ENCODE data around the gene CCDC174. TPM values are rescaled to one million over a fixed set of nuclear protein-coding genes. Genes with fewer than 3 reads are reported as not detected.

CCDC174 gene
- total and polyA plus RNA-seq, 7 donors: 10.8 to 21.3 (median 13.3) TPM

GRCh38 chr3:14623569-14624051 is 28.0 kb upstream of the CCDC174 start:
- no peak for DNase-seq

DNA sequence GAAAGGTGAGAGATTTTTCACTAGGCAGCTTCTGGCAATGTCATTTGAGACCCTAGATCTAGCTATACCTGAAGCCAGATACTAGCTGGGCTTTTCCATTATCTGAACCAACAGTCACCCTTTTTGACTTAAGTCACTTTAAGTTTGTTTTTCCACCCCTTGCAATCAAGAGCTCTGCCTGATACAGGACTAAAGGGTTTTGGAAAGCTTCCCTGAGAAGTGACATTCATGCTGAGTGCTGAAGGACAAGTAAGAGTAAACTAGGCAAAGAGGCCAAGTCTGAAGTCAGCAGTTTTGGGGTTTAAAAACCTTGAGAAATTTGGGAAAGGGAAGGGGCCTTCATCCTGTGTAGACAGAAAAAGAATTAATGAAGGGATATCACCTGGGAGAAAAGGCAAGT is 27.1 kb upstream of the CCDC174 start:
- H3K4me1 ChIP-seq: no peaks in the 10 kb centered on the region
- H3K27me3 ChIP-seq: peaks cover 0 to 10% (median 0%) of the 10 kb centered on the region in 3 donors
- intact Hi-C loops (cut with DNase I): no loop called here
- no peaks in the 10 kb centered on the region for H3K36me3 ChIP-seq
- H3K4me3 ChIP-seq: no peak overlapping the region
- H3K27ac ChIP-seq: no peak overlapping the region
- DNase-seq: no peak
- no peaks in the 10 kb centered on the region for H3K9me3 ChIP-seq
- TF ChIP-seq POLR2A (IDR thresholded peaks at IDR 0.05) (no peak), POLR2AphosphoS5 (IDR thresholded peaks at IDR 0.05) (no peak), EP300 (IDR thresholded peaks at IDR 0.05) (no peak)
- TF ChIP-seq, protein P1, sequence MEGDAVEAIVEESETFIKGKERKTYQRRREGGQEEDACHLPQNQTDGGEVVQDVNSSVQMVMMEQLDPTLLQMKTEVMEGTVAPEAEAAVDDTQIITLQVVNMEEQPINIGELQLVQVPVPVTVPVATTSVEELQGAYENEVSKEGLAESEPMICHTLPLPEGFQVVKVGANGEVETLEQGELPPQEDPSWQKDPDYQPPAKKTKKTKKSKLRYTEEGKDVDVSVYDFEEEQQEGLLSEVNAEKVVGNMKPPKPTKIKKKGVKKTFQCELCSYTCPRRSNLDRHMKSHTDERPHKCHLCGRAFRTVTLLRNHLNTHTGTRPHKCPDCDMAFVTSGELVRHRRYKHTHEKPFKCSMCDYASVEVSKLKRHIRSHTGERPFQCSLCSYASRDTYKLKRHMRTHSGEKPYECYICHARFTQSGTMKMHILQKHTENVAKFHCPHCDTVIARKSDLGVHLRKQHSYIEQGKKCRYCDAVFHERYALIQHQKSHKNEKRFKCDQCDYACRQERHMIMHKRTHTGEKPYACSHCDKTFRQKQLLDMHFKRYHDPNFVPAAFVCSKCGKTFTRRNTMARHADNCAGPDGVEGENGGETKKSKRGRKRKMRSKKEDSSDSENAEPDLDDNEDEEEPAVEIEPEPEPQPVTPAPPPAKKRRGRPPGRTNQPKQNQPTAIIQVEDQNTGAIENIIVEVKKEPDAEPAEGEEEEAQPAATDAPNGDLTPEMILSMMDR (IDR thresholded peaks at IDR 0.05): no peak

More at GRCh38 chr3:14623569-14624051, 28.0 kb upstream of the CCDC174 start:
- H3K9me3 ChIP-seq: no peaks in the 10 kb centered on the region
- no peaks in the 10 kb centered on the region for H3K4me1 ChIP-seq
- H3K4me3 ChIP-seq: no peak overlapping the region
- intact Hi-C loops (cut with DNase I): no loop called here
- TF ChIP-seq EP300 (IDR thresholded peaks at IDR 0.05): no peak
- TF ChIP-seq, protein P1 (IDR thresholded peaks at IDR 0.05): no peak
- TF ChIP-seq POLR2A (IDR thresholded peaks at IDR 0.05): no peak
- no peak for TF ChIP-seq POLR2AphosphoS5 (IDR thresholded peaks at IDR 0.05)
- no peaks in the 10 kb centered on the region for H3K36me3 ChIP-seq
- peaks cover 0 to 10% (median 0%) of the 10 kb centered on the region in 3 donors for H3K27me3 ChIP-seq
- no peak overlapping the region for H3K27ac ChIP-seq
- 42 to 63% methylated on average over 4 of the region's 4 CpGs for WGBS, 2 donors

DNA sequence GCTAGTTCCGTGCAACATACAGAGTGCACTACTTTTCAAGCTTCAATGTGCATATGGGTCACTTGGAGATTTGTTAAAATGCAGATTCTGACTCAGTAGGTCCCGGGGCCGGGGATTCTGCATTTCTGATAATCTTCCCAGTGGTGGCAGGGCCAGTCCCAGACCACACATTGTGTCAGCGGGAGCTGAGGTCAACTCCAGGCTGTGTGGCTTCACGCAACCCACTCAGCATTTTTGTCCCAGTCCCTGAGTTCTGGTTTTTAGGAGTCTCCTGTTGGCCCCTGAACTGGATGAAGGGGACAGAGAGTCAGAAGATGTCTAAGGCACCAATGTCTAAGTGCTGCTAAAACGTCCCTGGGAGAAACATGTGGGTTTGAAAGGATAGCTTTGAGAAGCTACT is 26.1 kb upstream of the CCDC174 start:
- intact Hi-C loops (cut with DNase I): no loop called here
- no peak overlapping the region for H3K4me3 ChIP-seq
- H3K27ac ChIP-seq: no peak overlapping the region
- no peak for TF ChIP-seq EP300 (IDR thresholded peaks at IDR 0.05)
- no peaks in the 10 kb centered on the region for H3K4me1 ChIP-seq
- H3K27me3 ChIP-seq: peaks cover 0 to 10% (median 0%) of the 10 kb centered on the region in 3 donors
- no peak for DNase-seq
- 83 to 87% methylated on average over 6 of the region's 6 CpGs for WGBS, 2 donors
- no peaks in the 10 kb centered on the region for H3K9me3 ChIP-seq
- H3K36me3 ChIP-seq: no peaks in the 10 kb centered on the region

DNA sequence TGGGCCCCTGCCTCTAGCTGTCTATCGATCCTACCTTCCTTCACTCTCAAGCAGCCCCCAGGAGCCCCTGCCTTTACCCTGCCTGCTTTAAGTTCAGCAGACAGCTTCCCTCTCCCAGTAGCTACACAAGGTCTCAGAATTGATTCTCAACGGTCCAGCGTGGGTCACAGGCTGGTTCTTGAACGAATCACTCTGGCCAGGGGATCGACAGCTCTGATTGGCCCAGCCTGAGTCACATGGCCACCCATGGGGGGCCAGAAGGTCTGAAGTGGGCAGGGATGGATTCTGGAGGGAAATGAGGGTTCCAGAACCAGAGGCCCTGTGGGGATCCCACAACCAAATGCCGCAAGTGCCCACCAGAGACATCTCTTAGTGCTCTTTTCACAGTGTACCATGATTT is 23.7 kb upstream of the CCDC174 start:
- no peak for DNase-seq
- intact Hi-C loops (cut with DNase I): no loop called here
- TF ChIP-seq POLR2A (IDR thresholded peaks at IDR 0.05) (no peak), POLR2AphosphoS5 (IDR thresholded peaks at IDR 0.05) (no peak), EP300 (IDR thresholded peaks at IDR 0.05) (no peak)
- TF ChIP-seq, protein P1 (IDR thresholded peaks at IDR 0.05): no peak
- Histone ChIP-seq H3K4me3 (no peak overlapping the region), H3K9me3 (no peaks in the 10 kb centered on the region), H3K27ac (no peak overlapping the region), H3K4me1 (no peaks in the 10 kb centered on the region), H3K36me3 (no peaks in the 10 kb centered on the region), H3K27me3 (peaks cover 0 to 10% (median 0%) of the 10 kb centered on the region in 3 donors)
- 89 to 91% methylated on average over 6 of the region's 6 CpGs for WGBS, 2 donors

- DNase-seq: no peak
- intact Hi-C loops (cut with DNase I): no loop called here
- no peaks in the 10 kb centered on the region for H3K4me1 ChIP-seq
- no peak overlapping the region for H3K27ac ChIP-seq
- no peaks in the 10 kb centered on the region for H3K36me3 ChIP-seq
- no peaks in the 10 kb centered on the region for H3K9me3 ChIP-seq
- TF ChIP-seq POLR2A (IDR thresholded peaks at IDR 0.05): no peak
- no peak for TF ChIP-seq EP300 (IDR thresholded peaks at IDR 0.05)
- TF ChIP-seq POLR2AphosphoS5 (IDR thresholded peaks at IDR 0.05): no peak
- TF ChIP-seq, protein P1 (IDR thresholded peaks at IDR 0.05): no peak
- 72 to 73% methylated on average over 4 of the region's 4 CpGs for whole genome bisulfite sequencing, 2 donors
- H3K4me3 ChIP-seq: no peak overlapping the region
- peaks cover 0 to 10% (median 0%) of the 10 kb centered on the region in 3 donors for H3K27me3 ChIP-seq
Observed at GRCh38 chr3:14628406-14628805, 23.2 kb upstream of the CCDC174 start.
